ENCODE results near the gene ABLIM2.

GRCh38 chr4:7993671-7994070, 164.9 kb downstream of the ABLIM2 start:
- TF ChIP-seq POLR2A (IDR thresholded peaks at IDR 0.05; ENCODE audit: low read depth, low read length) = no peak
- TF ChIP-seq FOS (IDR thresholded peaks at IDR 0.05; ENCODE audit: borderline replicate concordance, extremely low read depth, insufficient read length) = no peak
- TF ChIP-seq REST (IDR thresholded peaks at IDR 0.05; ENCODE audit: low read depth, low read length) = no peak
- no peak for TF ChIP-seq ASH2L (IDR thresholded peaks at IDR 0.05; ENCODE audit: borderline replicate concordance, low read depth)
- no peak for TF ChIP-seq CEBPB (IDR thresholded peaks at IDR 0.05; ENCODE audit: borderline replicate concordance in 1 of 2, low read depth in 2 of 2, low read length in 2 of 2)
- TF ChIP-seq IRF4 (IDR thresholded peaks at IDR 0.05; ENCODE audit: low read depth, low read length) = no peak
- no peak for TF ChIP-seq EZH2 (IDR thresholded peaks at IDR 0.05; ENCODE audit: borderline replicate concordance, control insufficient read depth, low read depth, low read length)
- TF ChIP-seq RAD21 (IDR thresholded peaks at IDR 0.05; ENCODE audit: insufficient read depth, low read depth, low read length) = no peak
- no peak for TF ChIP-seq EP300 (IDR thresholded peaks at IDR 0.05; ENCODE audit: borderline replicate concordance in 1 of 2, control insufficient read depth in 1 of 2, low read depth in 2 of 2, low read length in 2 of 2)
- TF ChIP-seq, protein P1, sequence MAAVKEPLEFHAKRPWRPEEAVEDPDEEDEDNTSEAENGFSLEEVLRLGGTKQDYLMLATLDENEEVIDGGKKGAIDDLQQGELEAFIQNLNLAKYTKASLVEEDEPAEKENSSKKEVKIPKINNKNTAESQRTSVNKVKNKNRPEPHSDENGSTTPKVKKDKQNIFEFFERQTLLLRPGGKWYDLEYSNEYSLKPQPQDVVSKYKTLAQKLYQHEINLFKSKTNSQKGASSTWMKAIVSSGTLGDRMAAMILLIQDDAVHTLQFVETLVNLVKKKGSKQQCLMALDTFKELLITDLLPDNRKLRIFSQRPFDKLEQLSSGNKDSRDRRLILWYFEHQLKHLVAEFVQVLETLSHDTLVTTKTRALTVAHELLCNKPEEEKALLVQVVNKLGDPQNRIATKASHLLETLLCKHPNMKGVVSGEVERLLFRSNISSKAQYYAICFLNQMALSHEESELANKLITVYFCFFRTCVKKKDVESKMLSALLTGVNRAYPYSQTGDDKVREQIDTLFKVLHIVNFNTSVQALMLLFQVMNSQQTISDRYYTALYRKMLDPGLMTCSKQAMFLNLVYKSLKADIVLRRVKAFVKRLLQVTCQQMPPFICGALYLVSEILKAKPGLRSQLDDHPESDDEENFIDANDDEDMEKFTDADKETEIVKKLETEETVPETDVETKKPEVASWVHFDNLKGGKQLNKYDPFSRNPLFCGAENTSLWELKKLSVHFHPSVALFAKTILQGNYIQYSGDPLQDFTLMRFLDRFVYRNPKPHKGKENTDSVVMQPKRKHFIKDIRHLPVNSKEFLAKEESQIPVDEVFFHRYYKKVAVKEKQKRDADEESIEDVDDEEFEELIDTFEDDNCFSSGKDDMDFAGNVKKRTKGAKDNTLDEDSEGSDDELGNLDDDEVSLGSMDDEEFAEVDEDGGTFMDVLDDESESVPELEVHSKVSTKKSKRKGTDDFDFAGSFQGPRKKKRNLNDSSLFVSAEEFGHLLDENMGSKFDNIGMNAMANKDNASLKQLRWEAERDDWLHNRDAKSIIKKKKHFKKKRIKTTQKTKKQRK (IDR thresholded peaks at IDR 0.05; ENCODE audit: low read depth, low read length) = no peak
